Dermis blood vessel endothelial cell (primary cell): ENCODE data around the gene SPRED2. TPM values are rescaled to one million over a fixed set of nuclear protein-coding genes. Genes with fewer than 3 reads are reported as not detected.

Experiments
- DNase-seq: peaks from one replicate; pipeline ENCODE4 v3.0.0; 2010
- total RNA-seq: library from RNA; depleted of rRNA; stranded (reverse); fragments of >200 nt; gene quantifications from 2 replicates; pipeline ENCODE4 v1.2.3, GENCODE V29; 2014

Gene SPRED2, protein sequence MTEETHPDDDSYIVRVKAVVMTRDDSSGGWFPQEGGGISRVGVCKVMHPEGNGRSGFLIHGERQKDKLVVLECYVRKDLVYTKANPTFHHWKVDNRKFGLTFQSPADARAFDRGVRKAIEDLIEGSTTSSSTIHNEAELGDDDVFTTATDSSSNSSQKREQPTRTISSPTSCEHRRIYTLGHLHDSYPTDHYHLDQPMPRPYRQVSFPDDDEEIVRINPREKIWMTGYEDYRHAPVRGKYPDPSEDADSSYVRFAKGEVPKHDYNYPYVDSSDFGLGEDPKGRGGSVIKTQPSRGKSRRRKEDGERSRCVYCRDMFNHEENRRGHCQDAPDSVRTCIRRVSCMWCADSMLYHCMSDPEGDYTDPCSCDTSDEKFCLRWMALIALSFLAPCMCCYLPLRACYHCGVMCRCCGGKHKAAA
- total RNA-seq: 2.2 and 4.8 TPM in 2 replicates

DNA sequence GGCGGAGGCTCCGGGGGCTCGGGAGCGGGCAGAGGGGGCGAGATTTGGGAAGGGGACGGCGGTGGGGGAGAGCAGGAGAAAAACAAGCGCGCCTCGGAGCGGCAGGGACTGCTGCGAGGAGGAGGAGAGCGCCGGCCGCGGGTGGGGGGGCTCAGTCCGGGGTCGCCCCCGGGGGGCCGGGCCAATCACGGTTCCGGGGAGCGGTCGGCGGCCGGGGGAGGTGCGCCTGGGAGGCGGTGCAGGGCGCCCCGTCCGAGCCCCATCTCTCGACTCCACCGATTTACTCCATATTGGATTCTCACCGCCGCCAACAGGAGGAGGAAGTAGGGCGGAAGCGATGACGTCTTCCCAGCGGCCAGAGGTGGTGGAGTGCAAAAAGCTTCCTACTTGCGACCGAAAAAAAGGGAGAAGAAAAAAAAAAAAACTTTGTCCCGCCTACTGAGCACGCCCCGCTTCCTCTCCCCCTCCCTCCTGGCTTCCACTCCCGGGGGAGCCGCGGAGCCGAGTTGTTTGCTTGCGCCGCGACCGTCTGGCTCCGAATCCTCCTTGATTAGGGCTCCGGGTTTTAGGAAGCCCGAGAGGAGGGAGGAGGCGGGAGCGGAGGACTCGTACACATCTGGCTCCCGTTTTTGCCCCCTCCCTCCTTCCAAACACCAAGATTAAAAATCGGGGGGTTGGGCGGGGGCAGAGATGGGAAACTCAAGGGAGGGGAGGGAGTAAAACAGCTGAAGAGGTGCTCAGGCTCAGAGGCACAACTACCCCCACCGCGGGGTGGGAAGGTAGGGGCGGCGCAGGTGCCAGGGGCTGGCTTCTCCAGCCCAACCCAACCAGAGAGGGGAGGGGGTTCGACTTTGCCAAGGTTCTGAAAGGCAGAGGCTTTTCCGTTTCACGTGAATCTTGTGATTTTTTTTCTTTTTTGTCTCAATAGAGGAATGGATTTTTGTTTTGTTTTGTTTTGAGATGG, at the start of gene SPRED2:
Gene SPRED2, minus strand, starts transcription at position 373 of the 964 bp plus-strand sequence. CDS start 612 bp downstream, outside the sequence.
- DNase-seq: peak; percentile 86

DNA sequence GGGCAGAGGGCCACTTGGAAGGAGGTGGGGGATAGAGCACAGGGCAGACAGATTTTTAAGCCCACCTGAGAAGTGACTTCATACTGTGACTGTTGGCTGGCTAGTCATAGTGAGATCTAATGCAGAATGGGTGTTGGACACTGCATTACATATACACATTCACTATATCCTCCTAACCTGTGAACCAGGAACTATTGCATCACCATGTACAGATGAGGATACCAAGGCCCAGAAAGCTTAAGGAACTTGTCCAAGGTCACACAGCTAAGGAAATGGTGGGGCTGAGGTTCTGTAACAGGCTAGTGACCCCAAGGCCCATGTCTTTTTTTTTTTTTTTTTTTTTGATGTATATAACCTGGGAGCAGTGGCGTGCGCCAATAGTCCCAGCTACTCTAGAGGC, 49.6 kb upstream of the SPRED2 start:
- no peak for DNase-seq

- DNase-seq: no peak
These were observed 47.1 kb upstream of the SPRED2 start for GRCh38 chr2:65479524-65479923.

DNA sequence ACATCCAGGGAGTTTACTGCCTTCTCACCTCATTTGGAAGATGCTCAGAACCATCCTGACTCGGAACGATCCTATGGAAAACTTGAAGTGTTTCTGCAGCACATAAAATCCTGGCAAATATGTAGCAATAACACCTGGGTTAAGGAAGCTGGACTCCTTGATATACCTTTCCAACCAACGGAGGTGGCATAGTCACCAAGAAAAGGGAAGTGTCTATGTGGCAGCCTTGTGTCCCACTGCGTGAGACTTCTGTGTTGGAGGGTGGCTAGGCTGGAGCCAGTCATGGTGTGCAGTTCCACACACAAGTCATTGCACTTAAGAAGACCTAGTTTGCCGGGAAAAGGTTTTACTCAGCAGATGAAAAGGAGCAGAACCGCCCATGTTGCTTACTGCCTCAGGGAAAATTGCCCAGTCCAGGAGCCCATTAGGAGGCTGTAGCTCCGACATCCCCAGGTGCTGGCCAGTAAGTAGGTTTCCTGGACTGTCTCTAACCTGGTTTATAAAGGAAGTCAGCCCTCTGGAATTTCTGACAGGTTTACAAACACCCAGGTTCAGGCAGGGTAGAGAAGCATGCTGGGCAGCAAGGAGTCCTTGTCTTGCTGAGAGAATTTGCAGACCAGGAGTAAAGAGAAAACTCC, 46.2 kb upstream of the SPRED2 start:
- no peak for DNase-seq

GRCh38 chr2:65477590-65477989, 45.2 kb upstream of the SPRED2 start:
- no peak for DNase-seq

DNA sequence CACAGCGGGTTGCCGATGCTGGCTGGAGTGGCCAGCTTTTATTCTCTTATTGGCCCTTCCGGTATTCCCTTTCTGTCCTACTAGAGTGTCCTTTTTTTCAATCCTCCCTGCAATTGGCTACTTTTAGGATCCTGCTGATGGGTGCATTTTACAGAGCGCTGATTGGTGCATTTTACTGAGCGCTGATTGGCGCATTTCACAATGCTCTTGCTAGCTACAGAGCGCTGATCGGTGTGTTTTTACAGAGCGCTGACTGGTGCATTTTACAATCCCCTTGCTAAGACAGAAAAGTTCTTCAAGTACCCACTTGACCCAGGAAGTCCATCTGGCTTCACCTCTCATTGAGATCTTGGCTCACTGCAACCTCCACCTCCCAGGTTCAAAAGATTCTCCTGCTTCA, 44.4 kb upstream of the SPRED2 start:
- no peak for DNase-seq

- no peak for DNase-seq
These were observed 42.6 kb upstream of the SPRED2 start for GRCh38 chr2:65475000-65475399.

DNA sequence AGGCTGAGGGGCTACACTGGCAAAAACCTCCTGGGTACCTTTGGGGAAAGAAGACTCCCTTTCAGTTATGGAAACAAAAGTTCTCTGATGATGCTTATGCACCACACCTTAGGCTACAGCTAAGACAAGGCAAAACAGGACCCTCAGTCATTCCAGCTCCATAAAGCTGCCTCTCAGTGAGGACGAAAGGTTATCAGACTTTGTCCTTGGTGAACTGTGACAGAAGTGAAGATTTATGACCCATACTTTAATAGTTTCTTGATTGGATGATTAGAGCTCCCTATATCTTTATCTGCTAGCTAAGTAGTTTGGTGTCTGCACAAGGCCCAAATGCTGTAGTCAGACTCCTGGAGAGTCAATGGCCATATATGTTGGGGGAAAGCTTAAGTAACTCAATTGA, 40.6 kb upstream of the SPRED2 start:
- no peak for DNase-seq

GRCh38 chr2:65471409-65471808, 39.0 kb upstream of the SPRED2 start:
- DNase-seq: no peak

DNA sequence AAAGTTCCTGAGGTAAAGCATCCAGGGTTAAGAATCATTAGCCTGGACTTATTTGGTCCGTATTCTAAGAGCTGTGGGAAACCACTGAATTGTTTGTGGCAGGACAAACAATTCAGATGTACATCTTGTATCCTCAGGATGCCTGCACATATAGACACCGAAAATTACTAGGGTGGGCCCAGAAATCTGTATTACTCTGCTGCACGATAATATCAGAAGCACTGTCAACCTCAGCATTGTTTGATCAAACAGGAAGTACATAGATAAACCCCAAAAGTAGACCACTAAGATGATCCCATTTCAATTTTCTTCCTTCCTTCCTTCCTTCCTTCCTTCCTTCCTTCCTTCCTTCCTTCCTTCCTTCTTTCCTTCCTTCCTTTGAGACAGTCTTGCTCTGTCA, 34.2 kb upstream of the SPRED2 start:
- no peak for DNase-seq

GRCh38 chr2:65465857-65466256, 33.5 kb upstream of the SPRED2 start:
- no peak for DNase-seq

- no peak for DNase-seq
These were observed 32.7 kb upstream of the SPRED2 start for GRCh38 chr2:65465124-65465523.

DNA sequence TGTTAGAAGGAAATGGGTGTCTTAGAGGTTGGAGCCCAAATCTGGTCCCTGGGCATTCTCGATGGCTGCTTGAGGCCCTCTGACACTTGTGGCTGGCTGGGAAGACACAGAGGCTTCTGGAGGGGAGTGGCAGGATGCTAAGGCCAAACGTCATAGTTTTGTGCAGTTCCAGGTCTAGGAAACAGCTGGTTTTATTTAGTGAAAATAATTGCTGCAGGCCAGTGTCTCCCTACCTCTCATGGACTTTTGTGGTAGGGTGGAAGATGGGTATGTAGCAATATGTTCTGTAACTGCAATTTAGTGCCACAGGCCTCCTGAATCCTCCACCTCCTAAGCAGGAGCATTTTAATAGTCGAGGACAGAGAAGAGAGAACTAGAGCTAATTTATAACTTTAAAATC, 32.2 kb upstream of the SPRED2 start:
- no peak for DNase-seq

DNA sequence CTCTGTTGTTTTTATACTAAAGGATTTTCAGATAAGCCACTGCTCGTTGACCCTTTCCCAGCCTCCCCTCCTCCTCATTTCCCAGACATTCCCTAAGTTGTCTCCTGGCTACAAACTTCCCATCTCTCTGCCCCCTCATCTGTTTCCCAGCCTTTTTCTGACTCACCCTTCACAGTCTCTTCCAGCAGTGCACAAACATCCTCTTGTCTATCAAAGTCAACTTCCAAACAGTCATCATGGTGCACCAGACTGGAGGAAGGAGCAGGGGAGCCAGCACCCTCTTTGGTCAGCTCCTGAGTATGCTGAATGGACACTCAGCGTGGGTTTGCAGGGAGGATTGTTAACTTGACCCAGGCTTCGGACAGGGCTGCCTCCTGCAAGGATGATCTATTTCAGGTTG, 26.6 kb upstream of the SPRED2 start:
- no peak for DNase-seq

- DNase-seq: no peak
These were observed 24.5 kb upstream of the SPRED2 start for GRCh38 chr2:65456886-65457285.

- DNase-seq: no peak
These were observed 23.7 kb upstream of the SPRED2 start for GRCh38 chr2:65456064-65456463.

GRCh38 chr2:65453916-65454315, 21.5 kb upstream of the SPRED2 start:
- no peak for DNase-seq

DNA sequence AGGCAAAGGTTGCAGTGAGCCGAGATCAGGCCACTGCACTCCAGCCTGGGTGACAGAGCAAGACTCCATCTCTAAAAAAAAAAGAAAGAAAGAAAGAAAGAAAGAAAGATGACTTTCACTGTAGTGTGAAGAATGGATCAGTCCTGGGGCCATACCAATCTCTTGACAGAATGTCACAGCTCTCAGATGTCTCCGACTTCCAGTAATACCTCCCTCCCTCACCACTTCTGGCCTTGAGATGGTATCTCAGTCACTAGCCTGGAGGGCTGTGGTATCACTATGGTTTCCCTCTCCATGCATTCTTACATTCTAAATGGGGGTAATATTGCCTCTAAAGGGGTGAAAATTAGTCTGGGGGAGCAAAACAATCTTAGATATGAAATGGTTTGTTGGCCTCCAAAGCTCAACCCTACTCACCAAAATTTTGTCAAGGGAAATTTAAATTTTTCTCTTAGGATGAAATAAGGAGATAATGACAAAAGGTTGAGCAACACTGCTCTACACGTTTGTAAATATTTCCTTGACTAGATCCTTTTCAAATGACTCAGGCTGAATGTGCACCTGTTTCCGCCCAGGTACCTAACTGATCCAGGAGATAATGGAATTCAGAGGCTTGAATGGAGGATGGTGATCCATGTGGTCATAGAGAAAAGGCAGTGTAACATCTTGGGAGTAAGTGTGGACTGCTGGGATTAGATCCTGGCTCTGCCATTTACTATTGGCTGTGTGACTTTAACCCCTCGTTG, 19.9 kb upstream of the SPRED2 start:
- no peak for DNase-seq

DNA sequence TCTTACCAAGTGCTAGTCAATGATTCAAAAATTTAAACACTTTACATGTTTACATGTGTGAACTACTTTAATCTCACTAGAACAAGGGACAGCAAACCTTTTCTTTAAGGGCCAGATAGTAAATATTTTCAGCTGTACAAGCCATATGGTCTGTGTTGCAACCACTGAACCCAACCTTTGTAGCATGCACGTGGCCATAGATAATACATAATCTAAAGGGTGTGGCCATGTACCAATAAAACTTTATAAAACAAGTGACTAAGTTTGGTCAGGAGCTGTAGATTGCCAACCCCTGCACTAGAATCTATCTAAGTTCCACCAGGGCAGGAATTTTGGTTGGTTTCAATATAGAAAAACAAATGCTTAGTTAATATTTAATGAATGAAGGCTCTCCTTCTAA, 18.4 kb upstream of the SPRED2 start:
- no peak for DNase-seq

DNA sequence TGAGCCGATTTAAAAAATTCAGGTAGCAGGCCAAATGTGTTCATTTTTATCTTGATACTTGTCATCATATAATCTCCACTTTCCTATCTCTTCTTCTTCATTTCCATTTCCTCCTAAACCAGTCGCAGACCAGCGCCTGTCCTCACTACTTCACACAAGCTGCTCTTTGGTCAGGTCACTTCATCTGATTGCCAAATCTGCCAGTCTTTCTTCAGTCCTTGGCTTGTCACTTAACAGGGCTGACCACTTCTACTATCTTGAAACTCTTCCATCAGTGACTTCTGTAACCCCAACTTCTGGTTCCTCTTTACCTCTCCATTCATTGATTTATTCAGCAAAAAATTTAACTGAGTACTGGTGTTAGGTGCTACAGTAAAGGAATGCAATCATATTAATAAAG, 18.0 kb upstream of the SPRED2 start:
- no peak for DNase-seq

- DNase-seq: no peak
These were observed 11.2 kb upstream of the SPRED2 start for GRCh38 chr2:65443509-65444186.
